Thoracic aorta (tissue), 2 donors: ENCODE results near the gene CWC27. TPM values are rescaled to one million over a fixed set of nuclear protein-coding genes. Genes with fewer than 3 reads are reported as not detected.

ENCODE experiments used
- ATAC-seq: fragments of 150-250 bp; one replicate; pipeline ENCODE4 v1.8.0; 2017; ENCODE audit warnings: low read depth; ENCODE audit not compliant: insufficient number of reproducible peaks, low FRiP score
- DNase-seq: peaks from one replicate; pipeline ENCODE4 v3.0.0-alpha.2; 2020; ENCODE audit warnings: low spot score
- H3K27ac ChIP-seq, 2 donors: fragments of 200-600 bp; sonication (generic); 1 replicate in 1 of 2; 2 replicates in 1 of 2; pipeline ENCODE4 v1.5.1; 2016; ENCODE audit warnings: mild to moderate bottlenecking in 2 of 2, moderate library complexity in 2 of 2
- H3K27me3 ChIP-seq: fragments of 200-600 bp; sonication (generic); replicated peaks from 2 replicates; pipeline ENCODE4 v1.6.0; 2016; ENCODE audit warnings: mild to moderate bottlenecking; ENCODE audit not compliant: insufficient read depth
- H3K36me3 ChIP-seq: fragments of 200-600 bp; sonication (generic); one replicate; pipeline ENCODE4 v1.5.1; 2016
- H3K4me1 ChIP-seq, 2 donors: fragments of 200-600 bp; sonication (generic); 1 replicate in 1 of 2; 2 replicates in 1 of 2; pipeline versions ENCODE4 v1.5.1 to v1.6.0; 2016; ENCODE audit warnings: low read depth in 2 of 2, mild to moderate bottlenecking in 1 of 2; ENCODE audit not compliant: control insufficient read depth in 1 of 2
- H3K4me3 ChIP-seq: fragments of 200-600 bp; sonication (generic); 2 replicates; pipeline ENCODE4 v1.5.1; 2016; ENCODE audit warnings: mild to moderate bottlenecking
- H3K9me3 ChIP-seq: fragments of 200-600 bp; sonication (generic); 2 replicates; pipeline ENCODE4 v1.5.1; 2016
- CTCF ChIP-seq: fragments of 200-600 bp; sonication (generic); IDR thresholded peaks from one replicate; pipeline ENCODE4 v1.5.1; 2019; ENCODE audit warnings: antibody characterized with exemption
- total RNA-seq, 2 donors: library from RNA; depleted of rRNA; stranded (reverse); fragments of >200 nt; gene quantifications; one replicate each; pipeline versions ENCODE4 v1.1.0 to v1.2.3, GENCODE V29; 2016

Gene CWC27
- total RNA-seq, 2 donors from 2014 or later: 13.4 to 24.8 TPM

DNA sequence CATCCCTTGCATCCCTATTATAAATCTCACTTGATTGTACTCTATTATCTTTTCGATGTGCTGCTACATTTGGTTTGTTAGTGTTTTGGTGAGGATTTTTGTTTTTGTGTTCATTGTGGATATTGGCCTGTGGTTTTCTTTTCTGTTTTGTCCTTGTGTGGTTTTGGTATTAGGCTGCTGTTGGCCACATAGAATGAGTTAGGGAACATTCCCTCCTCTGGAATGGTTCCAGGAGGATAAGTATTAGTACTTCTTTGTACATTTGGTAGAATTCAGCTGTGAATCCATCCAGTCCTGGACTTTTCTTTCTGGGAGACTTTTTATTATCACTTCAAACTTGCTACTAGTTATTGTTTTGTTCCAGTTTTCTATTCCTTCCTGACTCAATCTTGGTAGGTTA is 287.2 kb downstream of the CWC27 start:
- Histone ChIP-seq H3K36me3 (no peaks in the 10 kb centered on the region), H3K4me1 (peaks cover 0 to 25% of the 10 kb centered on the region in 2 donors), H3K9me3 (no peaks in the 10 kb centered on the region), H3K4me3 (peak overlapping the region; percentile 2), H3K27ac (peak overlapping the region; percentile 7 to 23), H3K27me3 (no peaks in the 10 kb centered on the region)
- TF ChIP-seq CTCF: no peak
- DNase-seq: no peak
- ATAC-seq: no peak

- Histone ChIP-seq H3K4me3 (no peak overlapping the region), H3K27me3 (no peaks in the 10 kb centered on the region), H3K9me3 (no peaks in the 10 kb centered on the region), H3K4me1 (peaks cover 11 to 54% of the 10 kb centered on the region in 2 donors), H3K36me3 (no peaks in the 10 kb centered on the region), H3K27ac (peak overlapping the region; percentile 65 to 92)
- no peak for DNase-seq
- peak; percentile 23 for ATAC-seq
- TF ChIP-seq CTCF: no peak
Measured at GRCh38 chr5:65059681-65060598, 291.2 kb downstream of the CWC27 start.

- no peak for TF ChIP-seq CTCF
- no peaks in the 10 kb centered on the region for H3K9me3 ChIP-seq
- H3K27ac ChIP-seq: peak overlapping the region in 1 of 2 donors; percentile 92
- no peak for ATAC-seq
- no peaks in the 10 kb centered on the region for H3K27me3 ChIP-seq
- no peak overlapping the region for H3K4me3 ChIP-seq
- H3K4me1 ChIP-seq: peaks cover 15 to 56% of the 10 kb centered on the region in 2 donors
- no peaks in the 10 kb centered on the region for H3K36me3 ChIP-seq
- no peak for DNase-seq
Measured at GRCh38 chr5:65061250-65061973, 292.7 kb downstream of the CWC27 start.

DNA sequence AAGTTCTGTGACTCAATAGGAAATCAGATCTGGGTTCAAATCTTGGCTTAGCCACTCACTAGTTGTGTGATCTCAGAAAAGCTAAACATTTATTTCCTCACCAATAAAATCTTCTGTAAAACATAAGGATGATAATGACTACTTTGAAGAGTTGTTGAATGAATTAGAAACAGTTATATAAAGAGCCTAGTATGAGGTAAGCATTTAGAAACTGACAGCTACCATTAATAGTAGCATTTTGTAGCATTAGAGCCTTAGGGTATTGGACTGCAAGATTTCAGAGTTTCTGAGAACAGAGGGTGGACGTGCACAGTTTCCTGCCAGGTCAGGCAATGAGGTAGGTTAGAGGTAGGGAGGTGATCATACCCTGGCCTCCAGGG is 293.2 kb downstream of the CWC27 start:
- ATAC-seq (no peak), DNase-seq (no peak)
- H3K9me3 ChIP-seq: no peaks in the 10 kb centered on the region
- peaks cover 21 to 62% of the 10 kb centered on the region in 2 donors for H3K4me1 ChIP-seq
- TF ChIP-seq CTCF: no peak
- no peaks in the 10 kb centered on the region for H3K36me3 ChIP-seq
- H3K27me3 ChIP-seq: no peaks in the 10 kb centered on the region
- no peak overlapping the region for H3K4me3 ChIP-seq
- peak overlapping the region; percentile 91 to 92 for H3K27ac ChIP-seq

GRCh38 chr5:65062469-65063083 is 293.8 kb downstream of the CWC27 start:
- peak; percentile 94 for ATAC-seq
- Histone ChIP-seq H3K27me3 (no peaks in the 10 kb centered on the region), H3K9me3 (no peaks in the 10 kb centered on the region), H3K27ac (peak overlapping the region; percentile 91 to 92), H3K36me3 (no peaks in the 10 kb centered on the region), H3K4me3 (no peak overlapping the region), H3K4me1 (peaks cover 23 to 66% of the 10 kb centered on the region in 2 donors)
- DNase-seq: peak; percentile 27
- no peak for TF ChIP-seq CTCF
